Embryonic facial prominence (tissue), 1 donor: ENCODE data around the gene PKP1.

Experiments used
- DNase-seq: peaks from one replicate; pipeline ENCODE4 v3.0.0-alpha.2; 2016; ENCODE audit errors: extremely low spot score

PKP1 gene

GRCh38 chr1:201307760-201308499 is 24.6 kb downstream of the PKP1 start:
- no peak for DNase-seq

GRCh38 chr1:201309416-201309815 is 26.1 kb downstream of the PKP1 start:
- DNase-seq: no peak

GRCh38 chr1:201310251-201310985 is 27.1 kb downstream of the PKP1 start:
- DNase-seq: no peak

- no peak for DNase-seq
Measured at GRCh38 chr1:201310986-201311355, 27.7 kb downstream of the PKP1 start.

- no peak for DNase-seq
Measured at GRCh38 chr1:201311356-201312011, 28.2 kb downstream of the PKP1 start.

GRCh38 chr1:201312298-201312697 is 29.0 kb downstream of the PKP1 start:
- DNase-seq: no peak

GRCh38 chr1:201313086-201313485 is 29.8 kb downstream of the PKP1 start:
- no peak for DNase-seq

- no peak for DNase-seq
Measured at GRCh38 chr1:201316556-201316955, 33.2 kb downstream of the PKP1 start.

- no peak for DNase-seq
Measured at GRCh38 chr1:201317551-201317950, 34.2 kb downstream of the PKP1 start.

GRCh38 chr1:201318504-201319340 is 35.4 kb downstream of the PKP1 start:
- no peak for DNase-seq

- DNase-seq: no peak
Measured at GRCh38 chr1:201319631-201320030, 36.3 kb downstream of the PKP1 start.

- no peak for DNase-seq
Measured at GRCh38 chr1:201320168-201320788, 37.0 kb downstream of the PKP1 start.

- no peak for DNase-seq
Measured at GRCh38 chr1:201321826-201322390, 38.6 kb downstream of the PKP1 start.

GRCh38 chr1:201322653-201323510 is 39.6 kb downstream of the PKP1 start:
- no peak for DNase-seq

GRCh38 chr1:201324306-201324705 is 41.0 kb downstream of the PKP1 start:
- DNase-seq: no peak

GRCh38 chr1:201324821-201325677 is 41.7 kb downstream of the PKP1 start:
- no peak for DNase-seq

GRCh38 chr1:201325678-201326060 is 42.4 kb downstream of the PKP1 start:
- no peak for DNase-seq

- DNase-seq: no peak
Measured at GRCh38 chr1:201326710-201327109, 43.4 kb downstream of the PKP1 start.

GRCh38 chr1:201327687-201328240 is 44.5 kb downstream of the PKP1 start:
- DNase-seq: no peak
